AG08396 (cell line): Measurements from ENCODE around the gene BNIP5.
"Not testable (repeated sequence)": the region's sequence is repeated elsewhere in the genome, so short reads cannot be mapped to it uniquely, and the experiment has no call there.

ENCODE experiments used
- DNase-seq: peaks from one replicate; pipeline ENCODE4 v3.0.0; 2012; ENCODE audit warnings: low spot score, mixed read lengths

The BNIP5 gene

GRCh38 chr6:36367743-36368142 lies 31.1 kb upstream of the BNIP5 start:
- no peak for DNase-seq

DNA sequence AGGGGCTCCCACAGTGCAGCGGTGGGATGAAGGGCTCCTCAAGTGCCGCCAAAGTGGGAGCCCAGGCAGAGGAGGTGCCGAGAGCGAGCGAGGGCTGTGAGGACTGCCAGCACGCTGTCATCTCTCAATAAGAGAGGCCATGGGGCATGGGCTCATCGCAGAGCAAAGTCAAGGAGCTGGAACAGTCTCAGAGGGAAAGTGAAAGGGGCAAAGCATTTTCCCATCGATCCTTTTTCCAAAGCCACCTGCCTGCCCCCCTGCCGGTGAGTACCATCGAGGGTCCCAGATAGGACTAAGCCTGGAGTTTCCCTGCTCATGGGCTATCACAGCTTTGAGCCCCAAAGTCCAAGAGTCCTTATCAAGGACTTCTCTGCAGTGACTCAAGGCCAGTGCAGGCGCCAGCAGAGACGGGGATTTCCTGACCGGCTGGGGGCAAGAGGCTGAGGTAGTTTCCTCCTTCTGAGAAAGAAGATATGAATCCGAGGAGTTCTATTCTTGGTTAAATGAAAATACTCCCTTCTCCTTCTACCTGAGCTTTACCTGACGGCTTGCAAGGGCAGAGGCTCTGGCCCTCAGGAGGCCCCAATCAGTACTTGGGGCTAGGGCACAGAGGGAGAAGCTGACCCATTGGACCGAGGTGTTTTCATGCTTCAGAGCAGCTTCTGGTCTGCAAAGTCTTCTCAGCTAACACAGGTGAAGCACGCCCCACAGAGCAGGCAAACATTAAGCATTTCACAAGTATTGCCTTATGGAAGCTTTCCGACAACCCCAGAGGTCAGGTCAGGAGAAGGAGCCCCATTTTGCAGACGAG lies 28.2 kb upstream of the BNIP5 start:
- DNase-seq = no peak

- DNase-seq = not testable (repeated sequence)
These were observed 27.5 kb upstream of the BNIP5 start for GRCh38 chr6:36364061-36364635.

DNA sequence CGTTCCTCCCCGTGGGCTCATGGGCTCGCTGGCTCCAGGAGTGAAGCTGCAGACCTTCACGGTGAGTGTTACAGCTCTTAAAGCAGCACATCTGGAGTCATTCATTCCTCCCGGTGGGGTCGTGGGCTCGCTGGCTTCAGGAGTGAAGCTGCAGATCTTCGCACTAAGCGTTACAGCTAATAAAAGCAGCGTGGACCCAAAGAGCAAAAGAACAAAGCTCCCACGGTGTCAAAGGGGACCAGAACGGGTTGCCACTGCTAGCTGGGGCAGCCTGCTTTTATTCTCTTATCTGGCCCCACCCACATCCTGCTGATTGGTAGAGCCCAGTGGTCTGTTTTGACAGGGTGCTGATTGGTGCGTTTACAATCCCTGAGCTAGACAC lies 26.7 kb upstream of the BNIP5 start:
- DNase-seq = not testable (repeated sequence)

DNA sequence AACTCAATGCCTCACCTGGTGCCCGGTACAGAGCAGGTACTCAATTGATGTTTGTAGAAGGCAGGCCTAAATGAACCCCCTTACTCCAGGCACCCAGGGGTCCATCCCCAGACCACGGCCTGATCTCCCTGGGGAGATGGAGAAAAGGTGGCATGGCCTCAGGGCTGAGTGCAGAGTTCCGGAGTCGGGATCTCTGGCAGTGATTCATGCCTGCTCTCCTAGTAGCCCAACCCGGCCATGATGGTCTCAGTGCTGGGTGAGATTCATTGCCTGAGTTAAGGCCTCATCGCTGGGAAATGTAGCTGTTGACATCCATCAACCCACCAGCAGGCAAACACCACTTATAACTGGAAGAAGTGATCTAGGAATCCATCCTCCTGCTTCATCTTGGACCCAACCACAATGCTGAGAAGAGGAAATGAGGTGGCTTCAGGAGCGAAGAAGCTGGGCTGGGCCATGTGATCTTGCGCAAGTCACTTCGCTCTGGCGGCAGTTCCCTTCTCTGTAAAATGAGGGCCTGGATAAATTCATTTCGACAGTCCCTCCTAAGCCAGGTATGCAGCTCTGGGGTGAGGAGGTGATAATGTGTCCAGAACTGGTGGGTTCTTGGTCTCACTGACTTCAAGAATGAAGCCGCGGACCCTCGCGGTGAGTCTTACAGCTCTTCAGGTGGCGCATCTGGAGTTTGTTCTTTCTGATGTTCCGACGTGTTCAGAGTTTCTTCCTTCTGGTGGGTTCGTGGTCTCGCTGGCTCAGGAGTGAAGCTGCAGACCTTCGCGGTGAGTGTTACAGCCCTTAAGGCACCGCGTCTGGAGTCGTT lies 26.1 kb upstream of the BNIP5 start:
- DNase-seq = no peak

DNA sequence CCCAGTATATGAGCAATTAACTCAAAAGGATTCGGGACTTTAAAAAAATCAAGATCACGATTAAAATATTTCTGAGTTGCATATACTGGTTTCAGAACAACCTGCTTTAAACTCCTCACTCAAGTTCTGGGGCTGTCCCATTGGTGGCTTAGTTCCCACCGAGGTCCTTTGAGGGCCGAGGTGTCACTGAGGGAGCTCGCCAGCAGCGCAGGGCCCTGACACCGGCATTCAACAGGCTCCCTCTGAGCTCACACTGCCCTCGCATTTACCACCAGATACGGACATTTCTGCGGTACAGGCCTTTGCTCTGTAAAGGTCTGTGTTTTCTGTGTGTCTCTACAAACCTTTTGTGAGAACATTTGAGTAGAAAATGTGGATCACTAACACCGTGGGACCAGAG lies 24.4 kb upstream of the BNIP5 start:
- no peak for DNase-seq

DNA sequence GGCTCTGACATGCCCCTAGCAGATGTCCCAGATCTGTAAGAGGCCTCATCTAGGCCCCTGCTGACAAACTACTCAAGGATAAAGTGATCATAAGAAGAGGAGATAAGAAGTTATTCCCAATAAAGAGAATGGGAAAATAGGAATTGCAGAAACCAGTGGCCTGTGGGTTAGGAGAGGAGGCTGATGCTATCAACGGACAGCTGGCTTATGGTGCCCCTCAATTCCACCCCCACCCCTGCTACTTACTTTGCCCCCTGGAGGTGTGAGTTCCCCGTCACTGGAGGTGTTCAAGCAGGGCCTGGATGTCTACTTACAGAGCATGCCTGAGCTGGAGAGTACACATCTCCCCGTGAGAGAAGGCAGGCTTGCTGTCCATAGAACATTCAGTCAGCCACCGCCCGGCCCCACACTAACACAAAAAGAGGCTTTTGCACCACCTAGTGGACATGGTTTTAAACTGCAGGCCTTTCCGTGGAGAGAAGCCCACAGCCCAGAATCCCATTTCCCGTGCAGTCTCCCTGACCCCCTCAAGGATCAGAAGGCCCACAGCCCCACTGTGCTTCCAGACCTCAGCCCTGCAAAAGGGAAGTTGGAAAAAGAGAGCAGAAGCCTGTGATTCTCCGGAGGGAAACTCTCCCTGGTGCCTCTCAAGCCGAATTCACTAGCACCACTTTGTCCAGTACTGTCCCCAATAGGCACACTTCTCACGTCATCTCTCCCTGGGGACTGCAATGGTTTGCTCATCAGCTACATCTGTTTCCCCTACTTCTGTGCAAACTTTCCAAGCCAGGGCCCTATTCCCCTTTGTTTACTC lies 23.8 kb upstream of the BNIP5 start:
- DNase-seq = peak; percentile 86

DNA sequence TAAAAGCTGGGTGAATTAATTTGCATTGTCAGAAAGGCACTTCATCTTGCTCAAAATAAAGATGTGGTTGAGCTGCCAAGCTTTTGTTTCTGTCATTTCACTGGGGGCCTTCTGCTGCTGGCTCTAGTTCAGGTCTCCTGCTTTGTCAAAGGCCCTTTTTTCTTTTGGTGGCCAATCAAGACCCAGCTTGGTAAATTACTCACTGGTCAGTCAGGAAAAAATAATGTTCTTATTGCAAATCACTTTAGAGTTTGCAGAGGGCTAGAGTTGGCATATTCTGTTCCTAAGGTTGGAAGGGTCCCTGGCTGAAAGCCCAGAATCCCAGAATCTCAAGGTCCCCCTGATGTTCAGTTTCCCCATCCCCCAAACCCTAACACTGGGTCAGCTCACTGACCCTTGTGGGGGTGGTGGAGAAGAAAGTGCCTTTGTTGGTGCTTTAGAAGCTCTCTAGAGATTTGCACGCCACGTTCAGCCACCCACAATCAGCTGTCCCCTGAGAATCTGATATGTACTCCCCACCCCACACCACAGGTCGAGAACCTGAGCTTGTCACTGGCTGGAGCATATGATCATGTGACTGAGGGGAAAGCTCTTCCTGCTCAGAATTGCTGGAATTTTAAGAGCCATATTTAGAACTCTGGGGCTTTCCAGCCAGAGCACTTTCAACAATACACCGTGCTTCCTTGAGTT lies 21.7 kb upstream of the BNIP5 start:
- DNase-seq = no peak

DNA sequence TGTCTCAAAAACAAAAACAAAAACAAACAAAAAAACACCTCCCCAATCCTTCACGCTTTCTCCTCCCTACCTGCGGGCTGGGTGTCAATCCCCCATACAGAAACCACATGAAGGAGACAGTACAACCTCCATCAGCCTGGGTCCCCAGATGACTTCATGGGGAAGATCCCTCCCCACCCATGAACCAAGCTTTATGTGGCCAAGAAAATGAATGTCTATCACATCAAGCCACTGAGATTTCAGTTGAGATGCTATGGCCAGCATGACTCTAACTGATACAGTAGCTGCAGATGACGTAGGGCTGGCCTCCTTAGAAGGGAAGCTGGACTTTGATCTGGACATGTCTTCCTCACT lies 21.2 kb upstream of the BNIP5 start:
- DNase-seq = no peak

DNA sequence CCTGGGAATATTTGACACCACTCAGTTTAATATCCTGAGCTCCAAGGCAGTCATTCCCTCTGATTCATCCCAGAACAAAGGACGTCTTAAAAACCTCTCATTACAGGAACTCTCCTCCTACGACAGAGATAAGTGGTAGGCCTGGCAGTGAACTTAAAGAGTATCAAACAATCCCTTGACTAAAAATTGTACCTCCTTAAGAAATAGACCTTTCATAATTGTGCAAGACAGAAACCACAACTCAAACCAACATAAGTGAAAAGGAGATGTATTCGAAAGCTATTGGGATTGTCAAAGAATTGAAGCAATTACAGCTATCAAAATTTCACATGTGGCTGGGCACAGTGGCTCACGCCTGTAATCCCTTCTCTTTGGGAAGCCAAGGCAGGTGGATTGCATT lies 19.1 kb upstream of the BNIP5 start:
- DNase-seq = no peak

DNA sequence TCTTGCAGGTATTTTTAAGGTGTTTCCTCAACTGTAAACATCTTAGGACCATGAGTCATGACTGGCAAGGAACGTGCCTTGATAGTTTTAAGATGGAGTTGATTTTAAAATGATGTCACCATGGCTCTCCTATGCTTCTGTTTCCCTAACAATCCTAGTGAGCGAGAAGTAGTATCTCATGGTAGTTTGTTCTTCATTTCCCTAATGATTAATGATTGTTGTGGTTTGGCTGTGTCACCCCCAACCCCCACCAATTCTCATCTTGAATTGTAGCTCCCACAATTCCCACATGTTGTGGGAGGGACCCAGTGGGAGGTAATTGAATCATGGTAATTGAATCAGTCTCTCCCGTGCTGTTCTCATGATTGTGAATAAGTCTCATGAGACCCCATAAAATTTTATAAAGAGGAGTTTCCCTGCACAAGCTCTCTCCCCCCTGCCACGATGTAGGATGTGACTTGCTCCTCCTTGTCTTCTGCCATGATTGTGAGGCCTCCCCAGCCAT lies 16.8 kb upstream of the BNIP5 start:
- DNase-seq = no peak

- DNase-seq = no peak
These were observed 15.9 kb upstream of the BNIP5 start for GRCh38 chr6:36352477-36353157.

- peak; percentile 40 for DNase-seq
These were observed 14.2 kb upstream of the BNIP5 start for GRCh38 chr6:36350681-36351571.

DNA sequence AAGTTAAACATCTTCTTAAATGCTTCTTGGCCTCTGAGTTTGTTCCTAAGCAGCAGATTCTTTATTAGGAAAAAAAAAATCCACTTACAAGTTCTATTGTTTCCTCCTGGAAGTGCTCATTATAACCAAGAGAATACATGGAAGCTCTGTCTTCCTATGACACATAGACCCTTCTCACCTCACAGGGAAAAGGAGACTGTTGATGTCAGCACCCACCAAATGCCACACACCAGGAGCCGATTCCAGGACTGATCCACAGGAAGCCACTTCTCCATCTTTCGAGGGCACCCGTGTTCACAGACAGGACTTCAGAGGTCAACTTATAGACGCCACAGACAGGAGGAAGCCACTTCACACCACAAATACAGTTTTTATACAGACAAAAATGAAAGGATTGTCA lies 13.4 kb upstream of the BNIP5 start:
- no peak for DNase-seq

- DNase-seq = no peak
These were observed 12.6 kb upstream of the BNIP5 start for GRCh38 chr6:36349240-36349639.

DNA sequence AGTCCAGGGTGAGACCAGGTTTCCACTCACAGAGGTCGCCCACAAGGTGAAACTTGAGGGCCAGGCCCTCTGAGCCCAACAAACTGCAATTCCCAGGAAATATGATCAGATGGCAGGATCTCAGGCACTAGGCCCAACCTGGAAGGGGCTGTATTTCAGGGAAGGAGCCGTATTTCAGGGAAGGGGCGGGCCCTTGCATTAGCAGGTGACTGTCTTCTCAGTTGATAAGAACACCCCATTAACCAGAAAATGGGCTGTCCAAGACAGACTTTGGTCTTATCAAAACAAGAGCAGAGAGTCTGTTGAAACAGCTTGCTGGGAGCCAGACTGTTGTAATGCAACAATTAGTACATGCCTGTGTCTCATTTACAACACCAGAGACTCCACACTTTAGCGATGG lies 10.9 kb upstream of the BNIP5 start:
- no peak for DNase-seq

DNA sequence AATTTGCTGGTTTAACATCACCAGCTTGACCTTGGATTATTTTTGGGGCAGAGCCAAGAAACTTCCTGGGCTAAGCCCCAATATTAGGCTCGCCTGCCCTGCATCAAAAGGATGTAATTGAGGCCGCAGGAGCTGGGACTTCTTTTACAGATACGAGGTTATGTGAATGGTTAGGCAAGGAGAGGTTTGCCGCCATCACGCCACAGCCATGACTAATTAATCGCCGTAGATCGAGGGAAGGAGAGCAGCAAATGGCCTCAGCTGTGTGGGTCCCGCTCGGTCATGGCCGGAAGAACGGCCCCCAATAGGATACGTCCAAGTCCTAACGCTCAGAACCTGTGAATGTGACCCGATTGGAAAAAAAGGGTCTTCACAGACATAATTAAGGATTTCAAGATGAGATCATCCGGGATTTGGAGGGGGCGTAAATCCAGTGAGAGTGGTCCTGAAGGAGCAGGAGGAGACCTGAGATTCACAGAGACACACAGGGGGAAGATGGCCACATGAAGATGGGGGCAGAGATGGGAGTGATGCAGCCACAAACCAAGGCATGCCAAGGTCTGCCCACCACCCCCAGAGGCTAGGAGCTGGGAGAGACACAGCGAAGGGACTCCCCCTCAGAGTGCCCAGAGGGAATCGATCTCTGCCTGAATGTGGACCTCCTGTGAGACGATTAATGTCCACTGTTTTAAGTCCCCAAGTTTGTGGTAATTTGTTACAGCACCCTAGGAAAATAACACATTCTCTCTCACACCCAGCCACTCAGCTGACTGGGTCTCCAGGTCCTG lies 10.0 kb upstream of the BNIP5 start:
- DNase-seq = no peak

- DNase-seq = no peak
These were observed 9.2 kb upstream of the BNIP5 start for GRCh38 chr6:36345681-36346466.
